Stimulated activated CD4-positive, alpha-beta T cell treated with anti-CD3 and anti-CD28 coated beads, Interleukin-12 subunit alpha, Interleukin-12 subunit beta, amount 100 ng/mL, for 48 hours (primary cell): ENCODE data around the gene GLS.
"Not testable (repeated sequence)": the region's sequence is repeated elsewhere in the genome, so short reads cannot be mapped to it uniquely, and the experiment has no call there.

Experiments used
- DNase-seq, 3 donors: peaks; one replicate each; pipeline ENCODE4 v3.0.0-alpha.2; 2020; ENCODE audit warnings: low read depth in 2 of 3, low spot score in 1 of 3

Gene GLS

DNA sequence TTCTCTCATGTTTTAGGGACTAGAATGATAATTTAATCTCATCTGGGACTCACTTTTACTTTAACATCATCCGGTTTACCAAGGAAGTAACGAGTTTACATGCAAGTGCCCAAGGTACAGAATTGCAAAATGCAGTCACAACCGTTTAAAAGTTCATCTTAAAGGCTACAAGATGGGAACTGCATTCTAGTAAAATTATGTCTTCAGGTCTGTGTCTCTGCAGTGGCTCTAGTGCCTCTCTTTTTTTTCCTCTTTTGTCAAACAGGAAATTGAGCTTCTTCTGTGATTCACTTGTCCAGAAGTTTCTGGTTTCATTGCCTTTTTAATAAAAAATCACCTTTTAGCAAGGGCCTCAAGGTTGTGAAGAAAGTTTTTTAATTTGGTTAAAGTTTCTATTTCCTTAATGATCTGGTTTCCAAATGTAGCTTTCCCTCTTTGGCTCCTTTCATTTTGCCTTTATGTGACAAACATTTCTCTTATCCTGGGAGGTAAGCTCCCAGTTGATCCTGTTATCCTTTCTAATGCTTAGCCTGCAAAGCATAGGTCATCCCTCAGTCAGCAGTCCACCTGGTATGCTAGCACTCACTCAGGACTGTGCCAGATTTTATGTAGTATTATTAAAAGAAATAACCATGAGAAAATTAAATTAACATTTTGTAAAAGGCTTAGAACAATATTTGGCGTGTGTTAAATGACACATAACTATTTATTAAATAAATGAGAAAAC, 2.4 kb downstream of the GLS start:
- no peak for DNase-seq

DNA sequence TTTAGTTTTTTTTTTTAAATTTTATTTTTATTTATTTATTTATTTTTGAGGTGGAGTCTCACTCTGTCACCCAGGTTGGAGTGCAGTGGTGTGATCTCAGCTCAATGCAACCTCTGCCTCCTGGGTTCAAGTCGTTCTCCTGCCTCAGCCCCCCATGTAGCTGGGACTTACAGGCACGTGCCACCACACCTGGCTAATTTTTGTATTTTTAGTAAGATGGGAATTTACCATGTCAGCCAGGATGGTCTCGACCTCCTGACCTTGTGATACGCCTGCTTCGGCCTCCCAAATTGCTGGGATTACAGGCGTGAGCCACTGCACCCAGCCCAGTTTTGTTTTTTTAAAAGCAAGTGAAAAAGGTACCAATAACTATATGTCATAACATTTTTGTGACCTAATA, 5.2 kb downstream of the GLS start:
- not testable (repeated sequence) for DNase-seq

DNA sequence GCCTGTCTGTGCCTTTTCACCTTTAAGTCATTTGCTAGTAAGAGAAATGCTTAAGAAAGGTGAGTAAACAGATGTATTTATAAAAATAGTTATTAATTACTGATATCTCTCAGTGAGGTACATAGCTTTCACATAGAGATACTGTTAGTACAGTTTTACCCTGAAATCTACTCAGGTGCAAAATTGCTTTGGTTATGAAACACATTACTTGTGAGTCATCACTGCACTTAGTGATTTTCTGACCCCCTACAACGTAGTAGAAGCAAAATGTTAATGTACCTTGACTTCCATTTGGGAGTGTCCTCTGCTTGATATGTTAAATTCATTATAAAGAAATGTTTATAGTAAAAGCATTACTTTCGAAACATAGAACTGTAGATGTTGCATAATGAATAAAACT, 6.5 kb downstream of the GLS start:
- no peak for DNase-seq

DNA sequence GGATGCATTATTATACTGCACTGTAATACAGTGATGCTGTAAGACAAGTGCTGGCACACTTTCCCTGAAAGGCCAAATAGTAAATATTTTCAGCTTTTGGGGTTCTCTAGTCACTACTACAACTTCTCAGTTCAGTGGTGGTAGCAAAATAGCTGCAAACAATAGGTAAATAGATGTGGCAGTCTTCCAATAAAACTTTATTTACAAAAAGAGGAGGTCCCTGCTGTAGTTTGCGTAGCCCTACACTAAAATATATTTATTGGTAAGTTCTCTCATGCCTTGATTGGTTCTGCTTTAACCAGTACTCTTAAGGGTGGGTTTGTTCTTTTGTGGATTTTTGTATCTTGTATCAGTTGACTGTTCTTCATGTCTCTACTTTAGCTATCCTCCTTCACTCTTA, 7.8 kb downstream of the GLS start:
- DNase-seq, result no peak

DNA sequence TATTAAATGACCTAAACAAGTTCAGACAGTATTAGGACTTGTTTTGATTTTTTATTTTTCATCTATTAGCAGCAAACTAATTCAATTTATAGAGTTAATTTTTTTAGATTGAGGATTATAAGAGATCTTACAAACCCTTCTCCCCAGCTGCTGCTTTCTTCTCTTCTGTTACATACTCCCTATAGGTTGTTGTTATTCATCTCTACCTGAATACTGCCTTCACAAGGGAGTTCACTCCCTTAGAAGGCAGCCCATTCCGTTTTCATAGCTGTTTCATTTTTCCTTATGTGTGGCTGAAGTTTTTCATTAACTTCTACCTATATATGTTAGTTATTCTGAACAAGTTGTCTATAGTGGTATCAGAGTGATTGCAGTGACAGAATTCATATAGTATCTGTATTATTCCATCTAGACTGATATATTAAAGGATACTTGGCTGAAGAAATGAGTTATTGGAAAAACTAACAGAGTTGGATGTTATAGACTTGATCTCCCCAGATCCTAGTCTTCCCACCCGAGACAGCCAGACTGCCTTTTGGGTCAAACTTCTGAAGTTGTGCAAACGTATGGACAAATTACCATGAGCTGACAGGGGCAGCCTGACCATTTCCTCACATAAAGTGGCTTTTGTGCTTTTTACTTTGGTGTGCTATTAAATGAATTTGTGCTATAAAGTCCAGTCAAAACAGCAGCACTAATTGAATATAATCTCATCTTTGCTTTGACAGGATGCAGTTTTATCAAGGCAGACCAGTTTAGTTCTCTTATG, 8.7 kb downstream of the GLS start:
- DNase-seq, result no peak

DNA sequence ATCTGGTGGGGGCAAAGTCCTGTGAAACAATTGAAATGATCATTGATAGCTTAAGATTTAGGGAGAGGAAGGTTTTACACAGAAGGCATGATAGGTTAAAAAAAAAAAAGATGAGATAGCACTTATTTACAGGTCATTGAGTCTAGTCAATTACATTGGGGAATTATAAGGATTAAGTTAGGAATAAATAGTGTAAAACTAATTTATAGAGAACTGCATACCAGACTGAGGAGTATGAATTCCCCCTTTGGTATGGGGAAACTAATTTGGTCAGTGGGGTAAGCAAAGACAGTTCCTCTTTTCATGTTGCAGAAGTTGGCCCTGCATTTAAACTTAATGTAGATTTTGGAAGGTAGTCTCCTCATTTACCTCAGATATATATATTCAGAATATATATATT, 10.8 kb downstream of the GLS start:
- DNase-seq, result no peak

DNA sequence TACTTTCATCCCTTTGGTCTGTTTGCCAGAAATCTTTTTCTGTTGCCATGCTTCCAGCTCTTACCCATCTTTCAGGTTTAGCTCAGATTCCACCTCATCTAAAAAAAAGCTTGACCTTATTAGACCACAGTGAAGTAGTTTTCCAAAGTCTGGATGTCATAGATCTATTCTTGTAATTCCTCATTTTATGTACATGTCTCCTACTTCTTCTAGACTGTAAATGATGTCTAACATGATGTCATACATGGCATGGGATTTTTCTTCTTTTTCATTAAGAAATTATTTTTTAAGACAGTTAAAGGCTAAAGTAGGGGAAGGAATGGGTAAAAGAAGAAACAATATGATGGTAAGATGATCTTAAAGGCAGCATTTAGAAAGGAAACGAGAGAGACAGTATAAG, 11.3 kb downstream of the GLS start:
- DNase-seq, result no peak

DNA sequence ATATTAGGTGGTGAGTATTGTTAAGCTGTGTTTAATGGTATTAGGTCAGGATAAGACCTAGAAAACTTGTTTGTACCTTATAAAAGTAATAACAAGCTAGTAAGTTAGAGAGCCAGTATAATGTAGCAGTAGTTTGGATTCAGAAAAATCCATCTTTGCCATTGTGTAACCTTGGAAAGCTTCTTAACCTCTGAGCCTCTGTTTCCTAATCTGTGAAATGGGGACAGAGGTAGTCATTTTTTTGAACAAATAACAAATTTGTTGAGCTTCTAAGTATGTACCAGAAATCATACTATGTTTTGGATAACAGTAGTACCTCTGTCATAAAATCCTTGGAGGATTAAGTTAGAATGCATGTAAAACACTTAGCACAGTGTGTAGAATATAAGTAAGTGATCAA, 12.5 kb downstream of the GLS start:
- DNase-seq, result no peak

DNA sequence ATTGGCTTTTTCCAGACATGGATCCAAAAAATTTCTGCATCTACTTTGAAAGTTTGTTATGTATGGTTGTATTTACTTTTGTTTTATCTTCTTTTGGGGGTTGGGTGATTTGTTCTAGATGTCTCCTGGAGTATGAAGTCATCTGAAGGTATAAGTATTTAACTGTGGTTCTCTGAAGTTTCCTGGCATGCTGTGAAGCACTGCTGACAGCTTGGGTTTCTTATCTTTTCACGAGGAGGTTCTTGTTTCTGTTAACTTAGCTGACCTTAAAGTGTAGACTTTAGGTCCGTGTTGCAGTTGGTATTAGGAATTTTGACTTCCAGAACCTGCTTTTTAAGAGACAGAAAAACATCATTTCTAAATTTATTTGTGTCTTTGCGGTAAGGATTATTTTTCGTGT, 15.9 kb downstream of the GLS start:
- no peak for DNase-seq

DNA sequence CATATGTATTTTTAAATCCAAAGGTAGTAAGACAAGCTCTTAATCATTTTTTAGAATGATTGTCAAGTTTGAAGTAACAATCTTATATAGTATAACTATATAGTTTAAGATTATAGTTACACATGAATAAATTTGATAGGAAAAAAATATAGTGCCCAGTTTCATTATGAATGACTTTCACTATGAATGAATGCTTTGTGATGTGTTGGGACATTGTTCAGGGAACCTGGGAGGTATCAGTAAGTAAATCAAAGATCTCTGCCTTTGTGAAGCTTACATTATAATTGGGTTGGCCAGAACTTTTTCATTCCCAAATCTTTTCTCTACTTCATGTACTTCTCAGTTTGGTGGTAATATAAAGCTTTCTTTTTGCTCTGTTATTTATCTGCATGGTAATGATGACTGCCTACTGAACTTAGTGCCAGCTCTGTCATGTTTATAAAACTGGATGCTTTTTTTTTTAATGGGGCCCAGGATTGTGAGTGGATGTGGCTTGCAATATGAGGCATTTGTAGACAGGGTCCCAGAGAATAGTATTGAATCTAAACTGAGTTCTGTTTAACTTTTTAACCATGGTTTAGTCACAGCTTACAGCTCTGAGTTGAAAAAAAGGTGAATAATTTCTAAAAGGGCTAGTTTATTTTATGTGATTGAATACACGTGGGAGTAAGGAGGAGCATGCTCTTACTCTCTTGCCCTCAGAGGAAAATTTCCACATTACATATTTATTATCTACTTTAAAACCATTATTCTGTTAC, 23.3 kb downstream of the GLS start:
- DNase-seq, result no peak

DNA sequence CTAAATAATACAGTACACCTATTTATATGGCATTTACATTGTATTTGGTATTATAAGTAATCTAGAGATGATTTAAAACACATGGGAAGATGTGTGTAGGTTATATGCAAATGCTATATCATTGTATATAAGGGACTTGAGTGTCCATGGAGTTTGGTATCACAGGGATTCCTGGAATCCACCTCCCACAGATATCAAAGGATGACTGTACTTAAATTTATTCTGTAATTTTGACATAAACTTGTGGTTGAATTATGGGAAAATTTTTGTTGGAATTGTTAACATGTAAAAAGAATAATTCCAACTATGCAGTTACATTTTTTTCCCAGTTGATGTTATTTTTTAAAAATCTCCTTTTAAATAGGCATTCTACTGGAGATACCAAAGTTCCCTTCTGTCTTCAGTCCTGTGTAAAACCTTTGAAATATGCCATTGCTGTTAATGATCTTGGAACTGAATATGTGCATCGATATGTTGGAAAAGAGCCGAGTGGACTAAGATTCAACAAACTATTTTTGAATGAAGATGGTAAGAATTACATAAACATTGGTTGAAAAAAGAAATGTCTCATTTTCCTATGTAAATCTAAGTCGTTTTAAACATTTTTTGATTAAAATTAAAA, 24.1 kb downstream of the GLS start:
- DNase-seq, result no peak

DNA sequence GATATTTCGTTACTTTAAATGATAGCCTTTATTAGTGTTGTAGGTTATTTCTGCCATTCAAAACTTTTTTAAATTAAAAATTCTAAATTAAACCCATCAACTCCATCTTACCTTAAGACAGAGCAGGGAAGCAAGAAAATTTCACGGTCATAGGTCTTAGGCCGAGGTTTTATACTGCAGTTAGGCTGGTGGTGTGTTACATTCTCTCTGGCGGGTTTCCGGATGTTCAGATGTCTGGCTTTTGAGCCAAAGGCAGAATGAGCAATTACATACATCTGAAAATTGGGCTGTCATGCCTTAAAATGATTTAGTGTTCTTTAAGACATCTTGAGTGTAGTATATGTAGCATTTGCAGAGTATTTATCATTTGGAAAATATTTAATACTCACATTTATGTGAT, 27.9 kb downstream of the GLS start:
- DNase-seq, result no peak

DNA sequence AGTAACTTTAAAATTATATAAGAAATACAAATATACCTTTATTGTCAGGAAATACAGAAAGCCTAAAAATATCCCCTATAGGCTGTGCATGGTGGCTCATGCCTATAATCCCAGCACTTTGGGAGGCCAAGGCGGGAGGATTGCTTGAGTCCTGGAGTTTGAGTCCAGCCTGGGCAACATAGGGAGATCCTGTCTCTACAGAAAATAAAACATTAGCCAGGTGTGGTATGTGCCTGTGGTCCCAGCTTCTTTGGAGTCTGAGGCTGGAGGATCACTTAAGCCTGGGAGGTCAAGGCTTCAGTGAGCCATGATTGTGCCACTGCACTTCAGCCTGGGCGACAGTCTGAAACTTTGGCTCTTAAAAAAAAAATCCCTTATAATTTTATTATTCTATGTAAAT, 29.1 kb downstream of the GLS start:
- no peak for DNase-seq

DNA sequence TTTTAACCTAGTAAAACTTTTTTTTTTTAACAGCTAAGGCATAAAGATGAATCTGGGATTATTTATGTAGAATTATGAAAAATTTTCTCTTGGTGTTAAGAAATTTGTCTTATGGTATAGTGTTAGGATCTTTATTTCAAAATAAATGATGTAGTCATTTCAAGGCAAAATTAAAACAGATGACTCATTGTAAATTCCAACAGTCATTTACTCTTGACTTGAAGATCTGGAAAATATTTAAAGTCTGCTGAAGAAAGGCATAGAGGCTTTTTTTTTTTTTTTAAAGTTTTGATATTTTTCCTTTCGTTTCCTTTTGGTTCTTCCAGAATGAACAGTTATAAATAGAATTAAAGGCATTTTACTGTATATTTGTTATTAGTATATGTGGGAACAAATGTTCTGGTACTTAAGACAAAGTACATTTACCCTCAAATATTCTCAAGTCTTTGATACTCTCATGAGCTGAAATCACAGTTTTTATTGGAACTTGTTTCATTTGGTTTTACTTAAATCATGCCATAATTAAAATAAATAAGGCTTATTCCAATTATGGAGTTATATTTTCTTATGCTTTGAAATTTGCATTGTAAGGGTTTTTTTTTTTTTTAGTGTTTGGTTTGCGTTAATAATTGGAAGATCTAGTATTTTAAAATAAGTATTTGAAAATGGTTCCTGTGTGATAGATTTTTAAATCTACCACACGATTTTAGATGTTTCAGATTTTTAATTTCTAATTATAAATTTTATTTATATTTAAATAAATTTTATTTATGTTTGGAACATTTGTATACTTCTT, 29.9 kb downstream of the GLS start:
- no peak for DNase-seq

DNA sequence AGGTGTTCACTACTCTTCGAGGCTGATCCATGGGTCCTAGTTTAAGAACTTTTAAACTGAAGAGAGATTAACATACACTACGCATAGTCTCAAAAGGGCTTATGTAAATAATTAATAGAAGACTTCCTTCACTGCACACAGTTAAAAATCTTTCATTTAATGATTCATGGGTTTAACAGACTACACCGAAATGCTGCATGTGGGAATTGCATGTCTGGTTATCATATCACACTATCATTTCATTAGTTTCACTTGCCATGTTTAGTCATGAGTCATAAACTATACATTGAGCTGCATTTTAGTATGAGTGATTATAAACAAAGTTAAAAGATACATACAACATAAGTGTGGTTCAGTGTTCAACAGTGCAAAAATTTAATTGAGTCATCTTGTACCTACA, 31.2 kb downstream of the GLS start:
- DNase-seq, result no peak

DNA sequence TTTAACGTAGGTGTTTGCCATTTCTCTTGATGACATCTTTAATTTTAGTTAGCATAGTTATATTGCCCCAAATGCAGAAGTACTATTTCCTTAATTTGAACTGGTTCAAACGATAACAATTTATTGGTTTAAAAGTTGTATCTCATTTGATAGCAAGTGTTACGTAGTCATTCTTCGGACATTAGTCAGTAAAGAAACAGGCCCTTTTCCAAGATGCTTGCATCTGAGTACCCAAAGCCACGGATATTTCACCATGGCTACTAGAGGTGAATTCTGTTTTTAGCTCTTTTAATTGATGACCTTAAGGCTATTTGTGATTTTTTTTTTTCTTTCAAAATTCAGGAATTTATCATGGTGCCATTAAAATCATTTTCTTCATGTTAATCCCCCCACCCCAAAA, 32.1 kb downstream of the GLS start:
- no peak for DNase-seq

DNA sequence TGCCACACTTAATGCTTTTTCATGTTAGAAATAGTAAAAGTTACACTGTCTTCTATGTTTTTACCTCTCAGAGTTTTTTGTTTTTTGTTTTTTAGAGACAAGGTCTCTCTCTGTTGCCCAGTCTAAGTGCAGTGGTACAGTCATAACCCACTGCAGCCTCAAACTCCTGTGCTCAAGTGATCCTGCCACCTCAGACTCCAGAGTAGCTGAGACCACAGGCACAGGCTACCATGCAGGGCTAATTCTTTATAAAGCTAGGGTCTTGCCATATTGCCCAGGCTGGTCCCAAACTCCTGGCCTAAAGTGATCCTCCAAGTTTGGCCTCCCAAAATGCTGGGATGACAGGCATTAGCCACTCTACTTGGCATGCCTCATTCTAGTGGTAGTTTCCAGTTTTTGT, 33.1 kb downstream of the GLS start:
- no peak for DNase-seq

DNA sequence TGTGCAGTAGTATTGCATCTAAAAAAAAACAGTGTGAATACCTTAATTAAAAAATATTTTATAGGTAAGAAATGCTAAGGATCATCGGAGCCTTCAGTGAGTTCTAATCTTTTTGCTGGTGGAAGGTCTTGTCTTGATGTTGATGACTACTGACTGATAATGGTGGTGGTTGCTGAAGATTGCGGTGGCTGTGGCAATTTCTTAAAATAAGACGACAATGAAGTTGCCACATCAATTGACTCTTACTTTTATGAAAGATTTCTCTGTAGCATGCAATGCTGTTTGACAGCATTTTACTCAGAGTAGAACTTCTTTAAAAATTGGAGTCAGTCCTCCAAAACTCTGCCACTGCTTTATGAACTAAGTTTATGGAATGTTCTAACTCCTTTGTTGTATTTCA, 36.2 kb downstream of the GLS start:
- no peak for DNase-seq

DNA sequence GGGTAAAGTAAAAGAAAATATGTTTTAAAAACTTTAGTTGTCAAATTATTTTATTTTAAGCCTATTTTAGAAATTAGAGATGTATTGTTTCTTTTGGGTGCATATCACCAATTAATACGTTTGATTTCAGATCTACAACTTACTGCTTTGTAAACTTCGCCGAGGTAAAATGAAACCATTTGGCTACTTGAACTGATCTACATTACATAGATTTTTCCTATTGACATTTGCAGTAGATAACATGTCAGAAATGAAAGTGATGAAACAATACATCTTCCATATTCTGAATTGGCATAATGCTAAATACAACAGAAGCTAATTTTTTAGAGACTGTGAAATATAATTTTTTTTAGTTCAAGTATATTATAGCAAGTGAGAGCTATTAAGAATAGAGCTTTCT, 39.5 kb downstream of the GLS start:
- no peak for DNase-seq

DNA sequence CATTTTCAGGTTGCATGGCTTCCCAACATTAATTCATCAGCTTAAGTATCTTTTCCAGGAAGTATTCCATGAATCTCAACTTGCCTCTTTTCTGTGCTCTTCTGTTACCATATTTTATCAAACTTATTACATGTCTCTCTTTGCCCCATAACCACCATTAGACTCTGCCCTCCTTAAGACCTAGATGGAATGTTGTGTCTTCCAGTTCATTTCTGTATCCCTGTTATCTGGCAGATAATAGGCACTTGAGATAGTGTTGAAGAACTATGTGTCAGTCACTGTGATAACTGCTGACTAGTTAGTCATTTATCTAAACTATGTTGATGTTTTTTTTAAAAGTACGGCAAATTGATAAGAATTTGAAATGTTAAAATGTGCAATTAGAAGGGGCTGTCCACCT, 41.8 kb downstream of the GLS start:
- DNase-seq, result no peak

DNA sequence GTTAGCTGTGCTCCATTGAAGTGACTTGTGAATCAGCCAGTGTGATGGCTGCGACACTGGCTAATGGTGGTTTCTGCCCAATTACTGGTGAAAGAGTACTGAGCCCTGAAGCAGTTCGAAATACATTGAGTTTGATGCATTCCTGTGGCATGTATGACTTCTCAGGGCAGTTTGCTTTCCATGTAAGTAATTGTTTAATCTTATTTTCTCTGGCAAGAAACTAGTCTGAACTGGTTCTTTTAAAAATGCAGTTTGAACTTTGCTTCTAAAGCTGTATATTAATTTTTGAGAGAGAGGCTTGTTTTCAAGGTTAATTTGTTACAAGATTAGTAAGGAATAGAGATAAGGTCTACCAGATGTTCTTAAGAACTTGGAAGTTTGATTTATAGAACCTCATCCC, 46.7 kb downstream of the GLS start:
- no peak for DNase-seq
